Brain microvascular endothelial cell (primary cell): ENCODE results near the gene CDC14A.

Experiments
- DNase-seq: peaks from one replicate; pipeline ENCODE4 v3.0.0-alpha.2; 2020
- H3K27ac ChIP-seq: fragments of 250-450 bp; sonication (Bioruptor Pico); 2 replicates; pipeline ENCODE4 v1.5.1; 2020; ENCODE audit warnings: mild to moderate bottlenecking, moderate library complexity
- H3K27me3 ChIP-seq: fragments of 250-450 bp; sonication (Bioruptor Pico); replicated peaks from 2 replicates; pipeline ENCODE4 v1.5.1; 2020; ENCODE audit warnings: mild to moderate bottlenecking
- H3K36me3 ChIP-seq: fragments of 250-450 bp; sonication (Bioruptor Pico); replicated peaks from 2 replicates; pipeline ENCODE4 v1.5.1; 2020; ENCODE audit warnings: mild to moderate bottlenecking
- H3K4me3 ChIP-seq: 2 replicates; pipeline ENCODE4 v1.5.1; 2011; ENCODE audit warnings: low read depth, mild to moderate bottlenecking, control low read depth, low read length, moderate library complexity
- in situ Hi-C: cut with HindIII; loops from 2 replicates; pipeline ENCODE4 v1.10.0; 2017; ENCODE audit warnings: low sequenced_read_pairs, low pct_ligation_motif_present
- TF ChIP-seq, protein P1 (sequence below): IDR thresholded peaks from 2 replicates; pipeline ENCODE4 v1.5.1; 2011; ENCODE audit warnings: low read depth, mild to moderate bottlenecking, moderate library complexity, low read length, control low read depth, inconsistent platforms; ENCODE audit errors: missing control alignments

The CDC14A gene

DNA sequence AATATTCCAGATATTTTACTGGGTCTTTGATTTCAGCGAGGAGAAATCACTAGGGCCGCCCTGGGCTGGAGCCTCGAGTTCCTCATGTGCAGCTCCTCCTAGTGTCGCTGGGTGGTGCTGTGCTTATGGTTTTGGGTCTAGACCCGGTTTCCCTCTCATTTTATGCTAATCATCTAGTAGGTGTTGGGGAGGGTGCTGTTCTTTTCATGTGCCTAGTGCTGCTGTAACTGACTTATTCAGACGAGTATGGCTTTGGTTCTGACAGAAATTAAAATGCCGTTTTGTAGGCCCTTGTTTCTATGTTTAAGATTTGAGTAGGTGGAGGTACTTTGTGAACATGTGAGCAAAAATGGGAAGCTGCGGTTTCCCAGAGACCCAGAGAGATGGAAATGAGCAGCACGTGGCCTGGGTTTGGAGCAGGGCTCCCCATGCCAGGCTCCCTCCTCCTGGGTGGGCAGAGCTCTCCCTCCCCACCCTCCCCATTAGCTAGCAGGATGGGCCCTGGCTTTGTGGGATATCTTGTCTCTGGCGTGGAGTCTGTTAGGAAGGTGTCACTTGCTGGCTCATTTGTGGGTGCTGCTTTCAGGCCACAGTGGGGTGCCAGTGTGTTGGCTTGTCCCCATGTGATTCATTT, 111.6 kb downstream of the CDC14A start:
- DNase-seq: peak; percentile 72
- TF ChIP-seq, protein P1, sequence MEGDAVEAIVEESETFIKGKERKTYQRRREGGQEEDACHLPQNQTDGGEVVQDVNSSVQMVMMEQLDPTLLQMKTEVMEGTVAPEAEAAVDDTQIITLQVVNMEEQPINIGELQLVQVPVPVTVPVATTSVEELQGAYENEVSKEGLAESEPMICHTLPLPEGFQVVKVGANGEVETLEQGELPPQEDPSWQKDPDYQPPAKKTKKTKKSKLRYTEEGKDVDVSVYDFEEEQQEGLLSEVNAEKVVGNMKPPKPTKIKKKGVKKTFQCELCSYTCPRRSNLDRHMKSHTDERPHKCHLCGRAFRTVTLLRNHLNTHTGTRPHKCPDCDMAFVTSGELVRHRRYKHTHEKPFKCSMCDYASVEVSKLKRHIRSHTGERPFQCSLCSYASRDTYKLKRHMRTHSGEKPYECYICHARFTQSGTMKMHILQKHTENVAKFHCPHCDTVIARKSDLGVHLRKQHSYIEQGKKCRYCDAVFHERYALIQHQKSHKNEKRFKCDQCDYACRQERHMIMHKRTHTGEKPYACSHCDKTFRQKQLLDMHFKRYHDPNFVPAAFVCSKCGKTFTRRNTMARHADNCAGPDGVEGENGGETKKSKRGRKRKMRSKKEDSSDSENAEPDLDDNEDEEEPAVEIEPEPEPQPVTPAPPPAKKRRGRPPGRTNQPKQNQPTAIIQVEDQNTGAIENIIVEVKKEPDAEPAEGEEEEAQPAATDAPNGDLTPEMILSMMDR: peak; percentile 95
- Histone ChIP-seq H3K36me3 (no peaks in the 10 kb centered on the region), H3K27me3 (no peaks in the 10 kb centered on the region), H3K27ac (no peak overlapping the region), H3K4me3 (no peak overlapping the region)
- in situ Hi-C loops: loop anchor here (25.0 kb wide), 1 partner anchor 398 kb away; no protein-coding TSS in a partner anchor

DNA sequence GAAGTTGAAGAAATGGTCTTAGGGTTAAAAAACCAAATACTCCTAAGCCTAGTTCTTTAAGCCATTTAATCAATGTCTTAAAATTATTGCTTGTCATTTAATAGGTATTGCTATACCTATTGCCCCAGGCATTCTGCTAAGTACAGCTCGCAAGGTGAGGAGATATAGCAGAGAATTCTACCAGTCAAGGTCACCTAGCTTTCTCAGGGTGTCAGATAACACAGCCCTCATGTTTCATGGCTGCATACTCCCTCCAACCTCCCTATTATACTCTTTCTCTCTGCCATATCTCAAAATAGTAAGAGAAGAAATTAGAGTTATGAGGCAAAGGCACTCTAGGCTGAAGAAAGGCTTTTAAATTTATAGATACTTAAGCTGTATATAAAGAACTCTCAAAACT, 117.3 kb downstream of the CDC14A start:
- H3K27ac ChIP-seq: no peak overlapping the region
- no peak for DNase-seq
- in situ Hi-C loops: loop anchor here (25.0 kb wide), 1 partner anchor 393 kb away; no protein-coding TSS in a partner anchor
- H3K4me3 ChIP-seq: no peak overlapping the region
- H3K36me3 ChIP-seq: no peaks in the 10 kb centered on the region
- H3K27me3 ChIP-seq: no peaks in the 10 kb centered on the region
- TF ChIP-seq, protein P1: no peak

DNA sequence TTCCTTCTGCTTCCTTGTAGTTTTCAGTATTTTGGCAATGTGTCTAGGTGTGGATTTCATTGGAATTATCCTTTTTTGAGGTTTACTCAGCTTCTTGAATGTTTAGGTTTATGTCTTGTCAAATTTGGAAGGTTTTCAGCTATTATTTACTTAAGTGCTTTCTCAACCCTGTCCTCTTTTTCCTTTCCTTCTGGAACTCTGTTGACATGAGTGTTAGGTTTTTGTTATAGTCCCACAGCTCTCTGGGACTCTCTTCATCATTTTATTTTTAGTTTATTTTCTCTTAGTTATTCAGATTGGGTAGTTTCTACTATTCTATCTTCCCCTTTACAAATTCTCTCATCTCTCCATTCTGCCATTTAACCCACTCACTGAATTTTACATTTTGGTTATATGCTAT, 122.5 kb downstream of the CDC14A start:
- TF ChIP-seq, protein P1: no peak
- H3K27me3 ChIP-seq: no peaks in the 10 kb centered on the region
- DNase-seq: no peak
- in situ Hi-C loops: loop anchor here (25.0 kb wide), 1 partner anchor 387 kb away; no protein-coding TSS in a partner anchor
- H3K36me3 ChIP-seq: no peaks in the 10 kb centered on the region
- no peak overlapping the region for H3K27ac ChIP-seq
- H3K4me3 ChIP-seq: no peak overlapping the region

DNA sequence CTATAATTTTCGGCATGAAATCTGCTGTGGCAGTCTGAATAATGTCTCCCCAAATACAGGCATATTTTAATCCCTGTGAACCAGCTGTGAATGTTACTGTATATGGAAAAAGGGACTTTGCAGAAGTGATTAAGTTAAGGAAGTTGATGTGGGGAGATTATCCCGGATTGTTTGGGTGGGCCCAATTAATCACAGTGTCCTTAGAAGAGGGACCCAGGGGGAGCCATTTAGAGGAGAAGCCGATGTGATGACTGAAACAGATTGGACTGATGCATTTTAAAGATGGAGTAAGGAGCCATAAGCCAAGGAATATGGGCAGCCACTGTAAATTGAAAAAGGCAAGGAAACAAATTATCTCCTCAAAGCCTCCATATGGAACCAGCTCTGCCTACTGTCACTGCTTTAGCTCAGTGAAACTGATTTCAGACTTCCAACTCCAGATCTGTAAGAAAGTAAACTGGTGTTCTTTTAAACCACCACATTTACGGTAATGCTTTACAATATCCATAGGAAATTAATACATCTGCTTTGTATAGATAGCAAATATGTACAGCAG, 124.5 kb downstream of the CDC14A start:
- Histone ChIP-seq H3K4me3 (no peak overlapping the region), H3K27me3 (no peaks in the 10 kb centered on the region), H3K36me3 (no peaks in the 10 kb centered on the region), H3K27ac (no peak overlapping the region)
- TF ChIP-seq, protein P1: no peak
- no peak for DNase-seq
- in situ Hi-C loops: no loop called here

DNA sequence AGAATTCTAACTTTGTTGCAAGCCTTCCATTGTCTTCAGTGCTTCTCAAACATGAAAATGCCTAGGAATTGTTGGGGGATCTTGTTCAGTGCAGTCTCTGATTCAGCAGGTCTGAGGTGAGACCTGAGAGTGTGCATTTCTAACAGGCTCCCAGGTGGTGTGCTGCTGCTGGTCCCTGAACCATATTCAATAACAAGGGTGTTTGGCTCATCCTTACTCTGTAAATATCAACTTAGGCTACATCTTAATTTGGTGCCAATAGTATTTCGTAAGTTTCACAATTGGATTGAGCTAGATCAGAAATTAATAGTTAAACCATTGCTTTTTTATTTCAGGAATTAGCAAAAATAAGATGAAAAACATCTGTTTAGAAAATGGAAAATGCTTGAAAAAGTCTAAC, 126.5 kb downstream of the CDC14A start:
- in situ Hi-C loops: no loop called here
- no peaks in the 10 kb centered on the region for H3K36me3 ChIP-seq
- TF ChIP-seq, protein P1: no peak
- no peak for DNase-seq
- H3K4me3 ChIP-seq: no peak overlapping the region
- no peaks in the 10 kb centered on the region for H3K27me3 ChIP-seq
- H3K27ac ChIP-seq: no peak overlapping the region
